ENCODE data around the gene RBL2. TPM values are rescaled to one million over a fixed set of nuclear protein-coding genes. Genes with fewer than 3 reads are reported as not detected.
"Not testable (repeated sequence)": the region's sequence is repeated elsewhere in the genome, so short reads cannot be mapped to it uniquely, and the experiment has no call there.

Gene RBL2
- total RNA-seq, 1 donor from 2014 or later, result 51.0 TPM

DNA sequence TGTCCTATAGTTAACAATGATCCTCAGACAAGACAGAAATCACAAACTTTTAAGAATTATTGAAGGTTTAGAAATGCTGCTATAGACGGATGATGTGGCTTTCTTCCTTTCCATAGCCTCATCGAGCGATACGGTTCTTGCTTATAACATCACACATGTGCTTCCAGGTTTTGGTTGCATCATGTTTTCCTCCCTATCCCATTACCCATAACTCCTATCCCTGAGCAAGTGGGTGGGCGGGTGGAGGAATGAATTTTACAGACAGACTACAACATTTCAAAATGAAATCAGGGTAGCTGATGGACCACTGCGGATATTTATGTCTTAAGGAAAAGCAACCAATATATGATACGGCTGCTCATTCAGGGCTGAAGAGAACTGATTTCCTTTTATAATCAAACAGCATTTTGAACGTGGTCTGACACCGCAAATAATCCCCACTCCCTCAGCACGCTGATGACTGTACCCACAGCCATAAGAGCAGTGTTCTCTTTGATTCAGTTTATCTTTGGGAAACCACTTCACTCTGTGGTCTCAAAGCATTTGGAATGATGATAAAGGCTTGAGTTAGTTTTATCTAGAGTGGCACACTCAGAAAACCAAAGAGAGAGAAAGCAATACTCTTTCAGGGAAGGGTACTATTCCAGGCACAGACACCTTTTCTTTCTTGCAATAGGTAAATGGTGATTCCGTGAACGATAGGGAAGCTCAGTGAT, 73.4 kb downstream of the RBL2 start:
- H3K36me3 Mint-ChIP-seq, result no peaks in the 10 kb centered on the region

DNA sequence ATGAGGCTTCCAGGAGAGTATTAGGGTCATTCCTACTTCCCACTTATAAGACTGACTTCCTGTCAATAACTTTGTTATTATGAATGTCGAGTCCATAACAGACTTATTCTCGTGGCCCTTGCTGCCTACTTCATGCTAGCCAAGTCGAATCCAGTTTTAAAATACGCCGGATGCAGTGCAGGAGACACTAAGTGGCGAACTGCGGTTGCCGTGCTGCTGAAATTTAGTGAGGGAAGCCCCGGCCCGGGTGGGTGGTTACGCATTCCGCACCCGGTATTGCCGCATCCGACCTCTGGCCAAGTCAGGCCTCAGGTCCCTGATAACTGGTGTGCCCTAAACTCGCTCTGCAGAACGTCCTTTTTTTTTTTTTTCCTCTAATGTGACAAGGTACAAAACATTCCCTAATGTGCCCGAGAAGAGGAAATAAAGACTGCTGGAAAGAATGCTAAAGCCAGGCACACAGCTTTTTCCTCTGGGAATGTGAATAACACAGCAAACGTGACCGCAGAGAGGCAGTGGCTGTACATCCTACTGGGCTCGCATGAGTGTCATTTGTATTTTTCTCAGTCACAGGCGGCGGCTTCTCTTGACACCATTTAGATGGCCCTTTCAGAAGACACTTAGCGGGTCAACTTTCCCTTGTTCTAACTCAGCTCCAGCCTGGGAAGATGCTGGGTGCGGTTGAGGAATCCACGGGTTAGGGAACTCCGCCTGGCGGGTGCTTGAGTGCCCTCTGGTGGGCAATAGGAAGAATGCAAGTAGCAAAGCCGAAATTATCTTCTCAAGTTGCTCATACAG, 75.8 kb downstream of the RBL2 start:
- Mint-ChIP-seq H3K9me3 (no peaks in the 10 kb centered on the region), H3K4me3 (no peak overlapping the region), H3K27ac (peak overlapping the region; percentile 75), H3K4me1 (ENCODE audit: unreplicated experiment) (peaks cover 13% of the 10 kb centered on the region), H3K36me3 (no peaks in the 10 kb centered on the region), H3K27me3 (no peaks in the 10 kb centered on the region)
- DNase-seq (ENCODE audit: extremely low spot score, unreplicated experiment), result no peak
- TF ChIP-seq, protein P1, sequence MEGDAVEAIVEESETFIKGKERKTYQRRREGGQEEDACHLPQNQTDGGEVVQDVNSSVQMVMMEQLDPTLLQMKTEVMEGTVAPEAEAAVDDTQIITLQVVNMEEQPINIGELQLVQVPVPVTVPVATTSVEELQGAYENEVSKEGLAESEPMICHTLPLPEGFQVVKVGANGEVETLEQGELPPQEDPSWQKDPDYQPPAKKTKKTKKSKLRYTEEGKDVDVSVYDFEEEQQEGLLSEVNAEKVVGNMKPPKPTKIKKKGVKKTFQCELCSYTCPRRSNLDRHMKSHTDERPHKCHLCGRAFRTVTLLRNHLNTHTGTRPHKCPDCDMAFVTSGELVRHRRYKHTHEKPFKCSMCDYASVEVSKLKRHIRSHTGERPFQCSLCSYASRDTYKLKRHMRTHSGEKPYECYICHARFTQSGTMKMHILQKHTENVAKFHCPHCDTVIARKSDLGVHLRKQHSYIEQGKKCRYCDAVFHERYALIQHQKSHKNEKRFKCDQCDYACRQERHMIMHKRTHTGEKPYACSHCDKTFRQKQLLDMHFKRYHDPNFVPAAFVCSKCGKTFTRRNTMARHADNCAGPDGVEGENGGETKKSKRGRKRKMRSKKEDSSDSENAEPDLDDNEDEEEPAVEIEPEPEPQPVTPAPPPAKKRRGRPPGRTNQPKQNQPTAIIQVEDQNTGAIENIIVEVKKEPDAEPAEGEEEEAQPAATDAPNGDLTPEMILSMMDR (conservative IDR thresholded peaks at IDR 0.05), result peak; percentile 97

More for the DNA sequence above, 73.4 kb downstream of the RBL2 start:
- peaks cover 21% of the 10 kb centered on the region for H3K4me1 Mint-ChIP-seq (ENCODE audit: unreplicated experiment)
- H3K27me3 Mint-ChIP-seq, result peaks cover 3% of the 10 kb centered on the region
- no peak for DNase-seq (ENCODE audit: extremely low spot score, unreplicated experiment)
- no peaks in the 10 kb centered on the region for H3K9me3 Mint-ChIP-seq
- H3K27ac Mint-ChIP-seq, result no peak overlapping the region
- TF ChIP-seq, protein P1 (conservative IDR thresholded peaks at IDR 0.05), result no peak
- no peak overlapping the region for H3K4me3 Mint-ChIP-seq

DNA sequence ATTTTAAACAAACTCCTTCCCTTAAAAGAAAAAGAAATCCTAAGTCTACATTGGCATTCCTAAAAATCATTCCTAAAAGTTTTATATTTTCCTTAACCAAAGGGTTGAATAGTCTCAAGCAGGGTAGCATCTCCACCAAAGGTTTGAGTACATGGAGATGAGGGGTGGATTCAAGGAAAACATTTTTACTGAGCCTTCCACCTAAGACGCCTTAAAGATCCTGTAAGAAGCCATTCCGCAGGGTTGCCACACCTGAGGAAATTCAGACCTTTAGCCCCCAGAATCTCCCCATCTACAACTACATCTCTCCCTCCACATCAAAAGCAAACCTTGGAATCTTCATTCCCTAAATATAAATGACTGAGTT, 76.4 kb downstream of the RBL2 start:
- no peak for DNase-seq (ENCODE audit: extremely low spot score, unreplicated experiment)
- TF ChIP-seq, protein P1 (conservative IDR thresholded peaks at IDR 0.05), result peak; percentile 43
- Mint-ChIP-seq H3K4me1 (ENCODE audit: unreplicated experiment) (peaks cover 13% of the 10 kb centered on the region), H3K27me3 (no peaks in the 10 kb centered on the region), H3K36me3 (no peaks in the 10 kb centered on the region), H3K27ac (peak overlapping the region; percentile 75), H3K4me3 (no peak overlapping the region), H3K9me3 (no peaks in the 10 kb centered on the region)

DNA sequence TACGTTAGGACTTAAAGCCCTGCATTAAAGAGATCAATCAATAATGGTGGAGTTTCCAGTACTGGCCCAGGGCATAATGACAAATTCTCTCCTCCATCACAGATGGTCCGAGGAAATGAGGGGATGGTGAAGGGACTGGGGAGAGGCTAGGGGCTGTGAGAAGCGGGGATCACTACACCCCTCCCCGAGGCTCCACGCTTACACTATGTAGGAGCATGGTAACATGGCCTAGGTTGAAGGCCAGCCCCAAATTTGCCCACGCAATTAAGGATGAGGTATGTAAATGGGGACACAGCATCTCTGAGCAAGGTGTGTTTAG, 76.8 kb downstream of the RBL2 start:
- TF ChIP-seq, protein P1 (conservative IDR thresholded peaks at IDR 0.05), result no peak
- Mint-ChIP-seq H3K9me3 (no peaks in the 10 kb centered on the region), H3K36me3 (no peaks in the 10 kb centered on the region), H3K27ac (peak overlapping the region; percentile 75), H3K27me3 (no peaks in the 10 kb centered on the region), H3K4me3 (no peak overlapping the region), H3K4me1 (ENCODE audit: unreplicated experiment) (peaks cover 16% of the 10 kb centered on the region)
- DNase-seq (ENCODE audit: extremely low spot score, unreplicated experiment), result no peak

DNA sequence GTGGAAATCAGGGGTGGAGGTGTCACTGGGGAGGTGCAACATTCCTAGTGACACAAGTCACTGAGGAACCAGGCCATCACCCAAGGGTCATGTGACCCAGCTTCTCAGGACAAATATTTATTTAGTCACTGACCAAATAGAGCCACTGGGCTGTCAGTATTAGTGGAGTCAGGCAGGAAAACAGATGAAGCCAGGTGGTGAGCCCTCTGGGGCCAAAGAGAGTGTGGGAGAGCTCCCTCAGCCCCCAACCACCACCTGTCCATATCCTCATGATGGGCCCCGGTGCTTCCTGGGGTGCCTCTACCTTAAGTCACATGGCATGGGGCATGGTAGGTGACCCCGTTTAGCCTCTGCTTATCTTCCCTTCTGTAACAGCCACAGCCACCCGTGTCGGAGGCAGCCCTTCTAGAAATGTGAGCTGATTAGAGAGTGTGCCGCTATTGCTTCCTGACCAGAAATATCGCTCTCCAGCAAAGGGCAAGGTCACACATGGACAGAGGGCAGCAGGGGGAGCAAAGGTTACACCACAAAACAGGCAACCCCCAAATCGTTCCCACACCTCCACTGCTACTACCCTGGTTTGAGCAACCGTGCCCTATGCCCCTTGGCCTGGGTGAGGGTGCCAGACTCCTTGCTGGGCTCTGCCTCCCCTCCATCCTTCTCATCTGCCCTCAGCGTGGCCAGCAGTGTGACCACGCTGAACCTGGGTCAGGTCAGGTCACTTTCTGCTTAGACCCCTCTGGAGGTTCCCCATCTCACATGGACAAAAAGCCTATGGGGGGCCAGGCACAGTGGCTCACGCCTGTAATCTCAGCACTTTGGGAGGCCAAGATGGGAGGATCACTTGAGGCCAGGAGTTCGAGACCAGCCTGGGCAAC, 77.4 kb downstream of the RBL2 start:
- no peak for DNase-seq (ENCODE audit: extremely low spot score, unreplicated experiment)
- TF ChIP-seq, protein P1 (conservative IDR thresholded peaks at IDR 0.05), result no peak
- Mint-ChIP-seq H3K36me3 (no peaks in the 10 kb centered on the region), H3K27me3 (no peaks in the 10 kb centered on the region), H3K9me3 (no peaks in the 10 kb centered on the region), H3K27ac (peak overlapping the region; percentile 75), H3K4me3 (no peak overlapping the region), H3K4me1 (ENCODE audit: unreplicated experiment) (peaks cover 18% of the 10 kb centered on the region)

DNA sequence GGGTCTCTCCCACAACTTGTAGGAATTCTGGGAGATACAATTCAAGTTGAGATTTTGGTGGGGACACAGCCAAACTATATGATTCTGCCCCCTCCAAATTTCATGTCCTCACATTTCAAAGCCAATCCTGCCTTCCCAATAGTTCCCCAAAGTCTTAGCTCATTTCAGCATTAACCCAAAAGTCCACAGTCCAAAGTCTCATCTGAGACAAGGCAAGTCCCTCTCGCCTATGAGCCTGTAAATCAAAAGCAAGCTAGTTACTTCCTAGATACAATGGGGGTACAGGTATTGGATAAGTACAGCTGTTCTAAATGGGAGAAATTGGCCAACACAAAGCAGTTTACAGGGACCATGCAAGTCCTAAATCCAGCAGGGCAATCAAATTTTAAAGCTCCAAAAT, 78.5 kb downstream of the RBL2 start:
- H3K9me3 Mint-ChIP-seq; DNase-seq (ENCODE audit: extremely low spot score, unreplicated experiment); H3K4me3 Mint-ChIP-seq; H3K27me3 Mint-ChIP-seq; H3K36me3 Mint-ChIP-seq: not testable (repeated sequence)
- peaks cover 20% of the 10 kb centered on the region for H3K4me1 Mint-ChIP-seq (ENCODE audit: unreplicated experiment)
- H3K27ac Mint-ChIP-seq, result peak overlapping the region; percentile 68
